Activated T-helper 9 cell treated with anti-CD3 and anti-CD28 coated beads, Interleukin-2, amount 50 U/mL, for 16 hours (primary cell): Measurements from ENCODE around the gene NAB2.
A peak's percentile ranks its signal among the peaks of the same experiment; 100 is the strongest.

ENCODE experiments used
- DNase-seq: peaks from one replicate; pipeline ENCODE4 v3.0.0-alpha.2; 2020; ENCODE audit warnings: low read depth

NAB2 gene

DNA sequence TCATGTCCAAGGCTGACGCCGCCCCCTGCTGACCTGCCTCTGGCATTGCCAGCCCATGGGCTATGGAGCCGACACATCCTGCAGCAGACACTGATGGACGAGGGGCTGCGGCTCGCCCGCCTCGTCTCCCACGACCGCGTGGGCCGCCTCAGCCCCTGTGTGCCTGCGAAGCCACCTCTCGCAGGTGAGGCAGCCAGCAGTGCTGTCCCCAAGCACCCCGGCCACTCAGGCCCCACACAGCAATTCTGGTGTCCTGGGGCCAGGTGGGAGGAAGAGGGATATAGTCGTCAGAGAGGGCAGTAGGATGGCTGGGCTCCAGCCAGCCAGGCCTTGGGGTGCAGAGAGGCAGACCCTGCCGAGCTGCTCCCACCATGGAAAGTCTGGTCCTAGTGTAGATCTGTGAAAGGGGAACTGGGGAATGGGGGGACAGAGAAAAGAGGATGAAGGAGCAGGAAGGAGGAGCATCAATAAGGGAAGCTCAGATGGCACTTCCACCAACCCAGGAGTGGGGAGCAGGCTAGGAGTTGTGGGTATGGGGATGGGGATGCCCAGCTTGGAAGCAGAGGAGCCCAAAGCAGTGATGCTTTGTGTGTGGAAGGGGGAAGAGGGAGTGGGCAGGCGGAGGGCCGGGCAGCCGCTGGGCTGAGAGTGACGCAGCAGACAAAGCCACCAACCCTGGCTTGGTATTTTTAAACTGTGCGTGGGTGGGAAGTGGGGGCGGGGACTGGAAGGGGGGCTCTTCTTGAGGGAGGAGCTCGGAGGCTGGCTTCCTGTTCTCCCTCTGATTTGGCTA lies 4.7 kb downstream of the NAB2 start:
- peak; percentile 52 for DNase-seq

- DNase-seq: no peak
These were observed 5.6 kb downstream of the NAB2 start for GRCh38 chr12:57094208-57095160.

GRCh38 chr12:57095440-57095839 lies 6.5 kb downstream of the NAB2 start:
- no peak for DNase-seq

DNA sequence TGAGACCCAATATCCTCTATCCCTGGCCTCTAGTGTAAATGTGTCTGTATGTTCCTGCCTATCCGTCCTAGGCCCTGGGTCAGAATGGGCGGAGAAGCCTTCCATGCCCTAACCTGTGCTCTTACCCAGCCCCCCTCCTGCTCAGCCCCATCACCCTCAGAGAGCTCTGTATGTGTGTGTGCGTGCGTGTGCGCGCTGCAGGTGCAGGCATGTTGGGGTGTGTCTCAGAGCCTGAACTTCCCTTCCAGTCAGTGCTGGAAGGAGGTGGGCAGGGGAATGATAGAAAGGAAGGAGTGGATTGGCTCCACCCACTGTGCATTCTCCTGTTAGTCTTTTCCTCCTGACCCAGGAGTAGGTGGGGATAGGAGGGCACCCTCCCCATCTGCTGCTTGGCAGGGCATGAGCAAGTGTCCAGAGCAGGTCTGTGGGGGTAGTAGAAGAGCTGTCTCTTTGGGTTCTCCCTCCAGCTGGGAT lies 7.2 kb downstream of the NAB2 start:
- no peak for DNase-seq

GRCh38 chr12:57096748-57097553 lies 8.0 kb downstream of the NAB2 start:
- DNase-seq: no peak

GRCh38 chr12:57097554-57097835 lies 8.6 kb downstream of the NAB2 start:
- no peak for DNase-seq

GRCh38 chr12:57098546-57098945 lies 9.6 kb downstream of the NAB2 start:
- no peak for DNase-seq

GRCh38 chr12:57099047-57099714 lies 10.3 kb downstream of the NAB2 start:
- no peak for DNase-seq

- no peak for DNase-seq
These were observed 10.9 kb downstream of the NAB2 start for GRCh38 chr12:57099766-57100165.

- no peak for DNase-seq
These were observed 13.2 kb downstream of the NAB2 start for GRCh38 chr12:57101892-57102695.

GRCh38 chr12:57103856-57104255 lies 14.9 kb downstream of the NAB2 start:
- DNase-seq: no peak

DNA sequence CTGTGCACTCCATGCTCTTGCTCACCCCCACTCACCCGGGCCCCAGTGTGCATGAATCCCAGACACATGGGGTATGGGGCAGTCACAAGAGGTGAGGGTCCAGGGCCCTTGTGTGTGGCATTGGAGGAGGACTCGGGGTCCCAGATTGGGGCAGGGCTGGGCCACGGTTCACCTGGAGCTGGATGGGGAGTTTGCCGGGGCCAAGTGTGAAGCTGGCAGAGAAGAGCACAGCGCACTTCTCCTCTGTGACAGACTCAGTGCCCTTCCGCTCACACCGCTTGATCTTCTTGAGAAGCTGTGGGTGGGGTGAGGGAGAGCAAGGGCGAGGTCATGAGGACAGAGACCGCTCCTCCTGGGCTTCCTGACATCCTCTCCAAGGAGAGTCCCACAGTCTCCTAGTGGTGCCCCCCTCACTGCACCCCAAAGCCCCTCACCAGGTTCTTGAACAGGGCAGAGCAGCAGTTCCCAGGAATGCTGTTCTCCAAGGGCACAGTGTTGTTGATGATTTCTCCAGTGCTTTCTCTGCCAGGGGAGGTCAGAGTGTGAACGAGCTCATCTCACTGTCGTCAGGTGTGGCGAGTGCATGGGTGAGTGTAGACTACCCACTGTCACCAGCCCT lies 15.5 kb downstream of the NAB2 start:
- no peak for DNase-seq

DNA sequence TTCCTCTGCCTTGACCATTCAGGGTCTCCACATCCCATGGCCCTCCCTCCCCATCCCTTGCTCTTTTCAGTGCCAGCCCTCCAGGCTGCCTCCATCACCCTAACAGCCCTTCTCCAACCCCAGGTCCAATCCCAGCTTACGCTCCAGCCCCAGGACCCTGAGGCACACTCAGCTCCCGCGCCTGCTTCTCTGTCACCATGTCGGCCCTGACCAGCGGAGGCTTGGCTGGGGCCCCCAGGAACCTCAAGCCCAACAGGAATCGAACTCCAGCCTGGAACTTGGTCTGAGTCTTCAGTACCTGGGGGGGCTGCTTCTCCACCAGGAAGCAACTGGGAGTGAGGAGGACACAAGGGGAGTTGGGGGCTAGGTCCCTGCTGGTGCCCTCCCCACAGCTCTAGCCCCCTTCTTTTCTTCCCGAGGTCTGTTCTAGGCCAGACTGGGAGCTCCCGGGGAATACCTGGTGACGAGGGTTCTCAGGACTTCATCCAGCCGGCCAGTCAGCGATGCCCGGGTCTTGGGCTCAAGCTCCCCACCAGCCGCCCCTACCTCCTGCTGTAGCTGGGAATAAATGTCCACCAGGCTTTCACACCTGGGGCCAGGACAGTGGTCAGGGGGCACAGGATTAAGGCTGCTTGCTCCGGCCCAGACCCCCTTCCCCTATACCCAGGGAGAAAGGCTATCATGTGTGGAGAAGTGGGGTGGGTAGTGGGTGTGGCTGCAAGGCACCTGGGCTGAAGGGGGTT lies 16.3 kb downstream of the NAB2 start:
- DNase-seq: no peak

GRCh38 chr12:57106021-57106708 lies 17.3 kb downstream of the NAB2 start:
- DNase-seq: no peak

GRCh38 chr12:57107456-57108155 lies 18.7 kb downstream of the NAB2 start:
- no peak for DNase-seq

GRCh38 chr12:57109207-57110103 lies 20.5 kb downstream of the NAB2 start:
- DNase-seq: no peak
